NK-92 treated with Interleukin-12 subunit alpha and Interleukin-12 subunit beta, amount 100 ng/mL, for 24 hours (cell line): ENCODE results near the gene SPIRE2.

ENCODE experiments used
- DNase-seq: peaks from one replicate; lab custom pipeline; 2025; lab: John Stamatoyannopoulos, UW

Gene SPIRE2

DNA sequence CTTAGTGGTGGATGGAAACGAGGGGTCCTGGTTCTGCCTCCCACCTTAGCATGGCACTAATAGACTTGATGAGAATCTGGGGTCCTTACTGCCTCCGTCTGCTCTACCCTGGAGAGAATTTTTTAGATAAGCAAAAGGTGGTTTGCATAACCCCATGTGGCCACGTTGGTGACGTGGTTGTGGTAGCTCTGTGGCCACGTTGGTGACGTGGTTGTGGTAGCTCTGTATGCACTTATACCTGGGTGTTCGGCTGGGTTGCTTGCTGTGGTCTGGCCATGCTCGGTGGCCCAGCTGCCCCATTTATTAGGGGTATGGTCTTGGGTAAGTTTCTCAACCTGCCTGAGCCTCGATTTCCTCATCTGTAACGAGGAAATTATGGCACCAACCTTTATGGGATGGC, 13.0 kb downstream of the SPIRE2 start:
- peak; percentile 23 for DNase-seq

DNA sequence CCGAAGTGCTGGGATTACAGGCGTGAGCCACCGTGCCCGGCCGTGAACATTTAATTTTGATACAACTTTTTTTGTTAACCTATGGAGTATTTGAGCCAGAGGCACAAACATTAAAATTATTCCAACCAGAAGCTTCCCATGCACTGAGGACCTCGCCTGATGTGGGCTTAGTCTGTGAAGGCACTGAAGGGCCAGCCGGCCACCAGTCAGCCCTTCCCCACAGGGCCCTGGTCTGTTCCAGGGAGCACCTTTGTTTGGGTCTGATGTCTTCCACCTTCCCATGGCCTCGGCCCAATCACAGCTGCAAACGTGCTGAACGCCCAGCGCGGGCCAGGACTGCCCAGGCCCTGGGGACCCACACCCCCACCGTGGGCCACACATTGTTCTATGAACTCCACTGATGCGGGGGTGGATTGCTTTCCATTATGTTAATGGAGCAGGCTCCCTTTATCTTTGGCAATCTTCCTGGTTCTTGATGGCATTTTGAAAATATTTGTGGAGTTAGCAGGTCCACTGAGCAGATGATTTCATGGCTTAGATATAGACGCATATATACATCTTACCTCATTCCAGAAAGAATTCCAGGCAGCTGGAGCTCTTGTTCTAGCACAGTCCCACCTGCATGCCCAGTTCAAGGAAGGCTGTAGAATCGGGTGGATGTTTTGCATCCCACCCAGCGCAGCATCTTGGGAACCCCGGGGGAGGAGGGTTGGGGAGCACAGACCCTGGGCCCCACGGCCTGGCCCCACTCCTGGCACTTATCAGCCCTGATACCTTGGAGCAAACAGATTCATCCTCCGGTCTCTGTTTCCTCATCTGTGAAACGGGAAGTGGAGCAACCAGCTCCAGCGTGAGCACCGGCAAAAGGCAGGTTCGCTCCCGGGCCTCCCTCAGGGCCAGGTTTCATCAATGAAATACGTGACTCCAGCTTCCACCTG, 14.5 kb downstream of the SPIRE2 start:
- DNase-seq: no peak

DNA sequence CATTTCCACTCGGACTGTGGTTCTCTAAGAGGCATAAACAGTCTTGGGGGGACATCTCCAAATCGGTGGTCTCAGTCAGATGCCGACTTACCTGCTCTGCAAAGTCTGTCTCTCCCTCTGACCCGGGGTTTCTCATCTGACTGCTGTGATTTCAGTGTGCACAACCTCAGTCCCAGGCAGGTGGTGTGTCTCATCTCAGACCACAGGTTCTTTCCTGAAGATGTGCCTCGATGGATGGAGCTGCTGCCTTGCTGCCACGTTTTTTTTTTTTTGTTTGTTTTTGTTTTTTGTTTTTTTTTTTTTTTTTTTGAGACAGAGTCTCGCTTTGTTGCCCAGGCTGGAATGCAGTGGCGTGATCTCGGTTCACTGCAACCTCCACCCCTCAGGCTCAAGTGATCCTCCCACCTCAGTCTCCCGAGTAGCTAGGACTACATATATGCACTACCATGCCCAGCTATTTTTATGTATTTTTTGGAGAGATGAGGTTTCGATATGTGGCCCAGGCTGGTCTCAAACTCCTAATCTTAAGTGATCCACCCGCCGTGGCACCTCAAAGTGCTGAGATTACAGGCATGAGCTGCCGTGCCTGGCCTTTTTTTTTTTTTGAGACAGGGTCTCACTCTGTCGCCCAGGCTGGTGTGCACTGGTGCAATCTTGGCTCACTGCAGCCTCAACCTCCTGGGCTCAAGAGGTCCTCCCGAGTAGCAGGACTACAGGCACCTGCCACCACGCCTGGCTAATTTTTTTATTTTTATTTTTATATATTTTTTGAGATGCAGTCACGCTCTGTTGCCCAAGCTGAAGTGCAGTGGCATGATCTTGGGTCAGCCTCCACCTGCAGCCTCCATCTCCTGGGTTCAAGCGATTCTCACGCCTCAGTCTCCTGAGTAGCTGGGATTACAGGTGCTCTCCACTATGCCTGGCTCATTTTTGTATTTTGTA, 15.4 kb downstream of the SPIRE2 start:
- DNase-seq: no peak

DNA sequence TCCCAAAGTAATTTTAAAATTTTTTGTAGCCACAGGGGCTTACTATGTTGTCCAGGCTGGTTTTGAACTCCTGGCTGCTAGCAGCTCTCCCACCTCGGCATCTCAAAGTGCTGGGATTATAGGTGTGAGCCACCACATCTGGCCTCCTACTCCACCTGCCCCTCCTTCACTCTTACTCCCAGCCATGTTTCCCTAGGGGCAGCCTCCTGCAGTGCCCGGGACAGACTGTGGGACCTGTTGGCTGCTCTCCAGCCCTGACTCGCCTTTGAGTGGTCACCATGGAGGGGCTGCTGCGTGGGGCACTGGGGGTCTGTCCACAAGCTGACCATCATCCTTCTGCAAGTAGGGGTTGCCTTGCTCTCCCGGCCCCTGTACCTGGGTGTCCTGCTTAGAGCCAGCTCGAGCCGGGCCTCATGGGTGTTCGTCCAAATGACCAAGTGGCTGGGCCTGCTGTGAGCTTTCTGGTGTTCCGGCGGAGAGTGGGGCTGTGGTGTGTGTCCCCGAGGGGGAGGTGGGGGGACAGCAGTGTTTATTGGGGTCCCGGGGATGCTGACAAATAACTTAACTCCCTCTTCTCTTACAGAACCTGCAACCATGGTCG, 16.6 kb downstream of the SPIRE2 start:
- DNase-seq: no peak

DNA sequence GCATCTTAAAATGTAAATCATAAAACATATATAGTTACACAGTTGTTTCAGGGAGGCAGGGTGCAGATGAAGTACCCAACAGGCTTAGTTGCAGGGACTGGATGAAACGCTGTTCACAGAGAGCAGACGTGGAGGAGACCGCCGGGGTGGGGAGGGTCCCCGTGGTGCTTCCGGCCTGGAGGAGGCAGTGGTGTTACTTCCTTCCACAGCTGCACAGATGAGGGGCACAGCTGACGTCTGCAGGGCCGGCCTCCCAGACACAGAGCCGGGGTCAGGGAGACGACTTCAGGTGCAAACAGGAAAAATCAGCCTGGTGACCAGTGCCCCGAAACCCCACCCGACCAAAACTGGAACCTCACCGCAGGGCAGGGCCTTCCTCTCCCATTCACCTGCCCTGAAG, 17.1 kb downstream of the SPIRE2 start:
- no peak for DNase-seq

DNA sequence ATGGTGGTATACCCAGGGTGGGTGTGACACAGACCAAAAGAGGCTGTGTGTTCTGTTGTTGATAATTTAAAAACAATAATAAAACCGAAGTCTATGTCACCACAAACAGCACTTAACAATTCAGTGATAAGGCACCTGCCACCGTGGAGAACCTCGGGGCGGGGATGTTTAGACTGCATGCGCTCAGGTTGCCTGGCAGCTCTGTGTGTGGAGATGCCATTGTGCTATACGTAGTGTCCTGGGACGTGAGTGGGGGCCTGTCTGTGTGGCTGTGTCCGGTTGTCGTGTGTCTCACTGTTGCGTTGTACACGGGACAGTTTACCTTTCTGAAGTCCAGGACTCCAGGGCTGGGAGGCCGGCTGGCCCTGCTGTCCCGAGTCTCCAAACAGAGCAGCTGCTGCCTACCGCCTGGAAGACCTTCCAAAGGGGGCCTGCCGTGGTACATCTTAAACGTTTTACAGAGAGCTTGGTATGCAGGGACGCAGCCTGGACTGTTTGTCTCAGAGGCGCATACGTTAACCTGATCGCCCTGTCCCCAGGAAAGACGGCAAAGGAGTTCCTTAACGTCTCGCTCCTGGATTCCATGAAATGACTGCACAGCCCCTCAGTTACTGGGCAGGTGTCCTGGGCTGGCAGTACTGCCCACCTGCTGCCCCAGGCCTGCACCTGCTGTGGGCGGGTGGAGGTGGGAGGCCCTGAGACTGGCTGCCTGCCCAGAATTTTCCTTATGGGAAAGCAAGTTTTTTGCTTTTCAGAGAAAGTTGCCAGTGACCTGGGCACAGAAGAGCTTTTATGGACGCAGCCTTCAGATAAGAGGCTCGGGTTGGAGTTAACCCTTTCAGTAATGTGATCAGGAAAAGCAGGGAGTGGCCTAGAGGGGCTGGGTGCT, 19.0 kb downstream of the SPIRE2 start:
- DNase-seq: no peak

DNA sequence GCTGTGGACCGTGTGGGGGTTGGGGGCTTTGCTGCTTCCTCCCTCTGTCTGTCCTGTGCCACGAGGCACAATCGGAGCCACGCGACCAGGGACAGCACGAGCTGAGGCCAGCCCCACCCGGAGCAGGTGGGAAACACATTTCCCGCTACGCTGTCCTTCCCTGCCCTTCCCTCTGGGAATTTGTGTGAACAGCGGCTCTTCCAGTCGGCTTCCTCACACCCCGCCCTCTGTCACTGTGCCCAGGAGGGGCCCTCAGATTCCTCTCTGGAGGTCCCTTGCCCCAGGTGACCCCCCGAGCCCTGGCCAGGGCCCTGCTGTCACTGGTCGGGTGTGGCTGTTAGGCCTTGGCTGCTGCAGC, 19.6 kb downstream of the SPIRE2 start:
- DNase-seq: no peak

DNA sequence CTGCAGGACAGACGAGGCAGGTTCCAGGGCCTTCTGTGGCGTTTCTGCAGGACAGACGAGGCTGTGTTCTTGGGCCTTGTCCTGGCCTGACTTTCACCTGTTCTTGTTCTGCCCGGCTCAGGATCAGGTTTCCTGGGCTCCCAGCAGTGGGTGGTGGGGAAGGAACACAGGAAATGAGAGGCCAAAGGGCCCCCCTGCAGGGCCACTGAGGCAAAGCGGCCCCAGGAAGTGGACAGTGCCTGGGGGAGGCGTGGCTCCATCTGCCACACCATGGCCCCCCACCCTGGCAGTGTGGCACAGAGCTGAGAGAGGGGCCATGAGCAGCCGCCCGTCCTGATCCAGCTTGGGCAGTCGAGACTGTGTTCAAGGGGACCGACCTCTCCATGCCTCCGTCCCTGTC, 20.7 kb downstream of the SPIRE2 start:
- no peak for DNase-seq

DNA sequence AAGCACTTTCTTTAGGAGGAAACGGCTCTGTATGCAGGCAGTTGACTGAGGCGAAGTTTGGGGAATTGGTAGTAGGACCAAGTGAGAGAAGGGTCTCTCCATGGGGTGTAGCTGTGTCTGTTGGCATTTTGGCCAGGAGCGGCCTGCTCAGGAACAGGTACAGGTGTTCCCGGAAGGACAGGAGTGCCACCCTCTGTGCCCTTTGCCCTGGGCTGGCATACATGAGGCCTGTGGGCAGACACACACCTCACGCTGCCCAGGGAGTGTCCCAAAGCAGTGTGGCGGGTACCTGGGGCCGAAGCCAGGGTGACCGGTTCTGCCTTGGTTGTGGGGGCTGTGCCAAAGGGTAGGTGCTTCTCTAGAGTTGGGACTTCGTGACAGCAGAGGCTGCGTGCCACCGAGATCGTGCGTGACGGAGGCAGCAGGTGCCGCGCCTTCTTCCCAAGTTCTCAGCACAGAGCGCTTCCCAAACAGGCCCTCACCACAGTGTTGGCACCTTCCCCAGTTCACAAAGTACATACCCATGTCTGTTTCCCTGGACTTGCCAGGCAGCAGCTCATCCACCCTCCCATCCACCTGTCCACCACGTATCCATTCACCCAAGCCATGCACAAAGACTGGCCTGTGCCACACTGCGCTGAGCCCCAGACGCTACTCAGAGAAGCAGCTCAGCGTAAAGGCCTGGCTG, 25.2 kb downstream of the SPIRE2 start:
- DNase-seq: no peak

DNA sequence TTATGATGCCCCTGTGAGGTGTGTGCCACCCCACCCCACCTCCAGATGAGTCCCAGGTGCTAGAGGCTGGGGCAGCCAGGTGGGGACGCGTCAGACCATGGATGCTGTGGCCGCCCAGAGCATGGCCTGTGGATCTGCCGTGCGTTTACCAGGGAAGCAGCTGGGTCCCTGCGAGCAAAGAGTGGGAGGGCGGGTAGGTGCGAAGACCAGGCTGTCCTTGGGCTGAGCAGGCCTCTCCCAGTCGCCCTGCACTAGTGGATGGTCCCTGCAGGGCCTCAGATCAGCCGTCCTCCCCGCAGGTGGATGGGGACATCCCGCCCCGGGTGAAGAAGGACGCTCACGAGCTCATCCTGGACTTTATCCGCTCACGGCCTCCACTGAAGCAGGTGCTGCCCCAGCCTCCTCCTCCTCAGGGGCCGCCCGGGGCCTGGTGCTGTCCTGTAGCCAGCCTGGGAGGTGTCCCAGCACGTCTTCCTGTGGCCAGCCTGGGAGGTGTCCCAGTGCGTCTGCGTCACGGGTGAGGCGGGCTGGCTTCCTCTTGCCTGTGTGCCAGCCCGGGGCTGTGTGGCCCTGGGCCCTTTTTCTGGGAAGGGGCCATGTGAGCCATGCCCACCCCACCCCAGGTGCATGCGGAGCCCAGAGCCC, 27.1 kb downstream of the SPIRE2 start:
- DNase-seq: no peak

DNA sequence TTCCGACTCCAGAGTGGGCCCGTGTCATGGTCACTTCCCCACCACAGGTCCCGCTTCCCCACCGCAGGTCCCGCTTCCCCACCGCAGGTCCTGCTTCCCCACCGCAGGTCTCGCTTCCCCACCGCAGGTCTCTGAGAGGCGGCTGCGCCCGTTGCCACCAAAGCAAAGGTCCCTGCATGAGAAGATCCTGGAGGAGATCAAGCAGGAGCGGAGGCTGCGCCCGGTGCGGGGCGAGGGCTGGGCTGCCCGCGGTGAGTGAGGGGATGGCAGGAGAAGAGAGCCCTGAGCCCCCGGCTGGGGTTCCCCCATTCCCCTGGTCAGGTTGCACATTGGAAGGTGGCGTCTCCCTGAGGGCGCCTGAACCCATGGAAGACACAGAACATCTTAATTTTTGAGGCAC, 27.7 kb downstream of the SPIRE2 start:
- no peak for DNase-seq

DNA sequence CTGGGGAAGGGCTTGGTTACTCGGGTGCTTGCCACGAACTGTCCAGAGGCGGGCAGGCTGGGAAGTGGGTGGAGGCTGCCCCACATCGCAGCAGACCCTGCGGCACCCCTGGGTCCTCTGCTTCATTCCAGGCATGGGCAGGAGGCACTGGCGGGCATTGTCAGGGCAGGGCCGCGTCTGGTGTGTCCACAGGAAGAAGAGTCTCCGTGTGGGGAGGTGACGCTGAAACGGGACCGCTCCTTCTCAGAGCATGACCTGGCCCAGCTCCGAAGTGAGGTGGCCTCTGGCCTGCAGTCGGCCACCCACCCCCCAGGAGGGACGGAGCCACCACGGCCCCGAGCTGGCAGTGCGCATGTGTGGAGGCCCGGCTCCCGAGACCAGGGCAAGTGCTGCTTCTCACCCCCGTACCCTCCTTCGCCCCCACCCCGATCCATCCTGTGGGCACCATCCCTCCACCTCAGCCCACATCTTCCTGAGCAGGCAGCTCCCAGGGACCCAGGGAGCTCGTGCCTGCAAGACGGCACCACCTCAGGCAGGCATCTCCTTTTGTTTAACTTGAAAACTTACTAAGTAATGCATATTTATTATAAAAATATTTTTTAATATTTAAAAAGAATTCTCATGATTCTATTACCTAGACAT, 30.8 kb downstream of the SPIRE2 start:
- no peak for DNase-seq

DNA sequence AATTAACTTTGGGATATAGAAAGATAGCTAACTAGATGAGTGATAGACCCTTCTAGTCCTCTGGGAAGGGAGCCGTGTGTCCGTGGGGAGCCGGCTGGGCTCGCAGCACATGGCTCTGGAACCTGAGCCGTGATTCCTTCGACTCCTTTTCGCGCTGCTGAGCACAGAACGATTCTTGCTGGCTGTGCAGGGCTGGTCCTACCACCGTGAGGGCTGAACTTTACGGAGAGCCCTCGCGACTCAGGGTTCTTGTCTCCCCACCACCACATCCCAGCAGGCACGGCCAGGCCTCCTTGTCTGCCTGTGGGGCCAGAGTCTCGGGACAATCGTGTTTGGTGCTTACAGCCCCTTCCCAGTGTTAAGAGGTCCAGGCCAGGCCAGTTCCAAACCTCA, 31.3 kb downstream of the SPIRE2 start:
- no peak for DNase-seq

DNA sequence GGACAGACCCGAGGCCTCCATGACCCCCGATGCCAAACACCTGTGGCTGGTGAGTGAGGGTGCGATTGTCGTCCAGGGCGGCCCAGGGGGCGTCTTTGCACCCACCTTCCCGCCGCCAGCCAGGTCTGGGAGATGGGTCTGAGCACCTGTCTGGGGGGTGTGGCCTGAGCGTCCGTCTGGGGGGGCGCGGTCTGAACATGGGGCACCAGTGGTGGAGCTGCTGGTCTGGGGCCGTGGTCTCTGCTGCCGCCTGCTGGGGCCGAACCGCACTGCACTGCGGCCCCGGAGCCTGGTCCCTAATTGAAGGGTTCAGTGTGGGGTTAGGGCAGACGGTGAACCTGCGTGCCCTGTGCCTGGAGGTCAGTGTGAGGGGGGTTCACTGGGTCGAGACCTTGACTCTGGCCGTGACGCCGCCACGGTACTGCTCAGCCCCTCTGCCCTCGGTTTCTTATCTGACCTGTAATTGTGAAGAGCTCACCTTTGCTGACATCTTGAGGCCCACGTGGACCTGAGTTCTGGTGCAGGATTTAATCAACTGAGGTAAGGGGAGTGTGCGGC, 32.6 kb downstream of the SPIRE2 start:
- DNase-seq: peak; percentile 40

DNA sequence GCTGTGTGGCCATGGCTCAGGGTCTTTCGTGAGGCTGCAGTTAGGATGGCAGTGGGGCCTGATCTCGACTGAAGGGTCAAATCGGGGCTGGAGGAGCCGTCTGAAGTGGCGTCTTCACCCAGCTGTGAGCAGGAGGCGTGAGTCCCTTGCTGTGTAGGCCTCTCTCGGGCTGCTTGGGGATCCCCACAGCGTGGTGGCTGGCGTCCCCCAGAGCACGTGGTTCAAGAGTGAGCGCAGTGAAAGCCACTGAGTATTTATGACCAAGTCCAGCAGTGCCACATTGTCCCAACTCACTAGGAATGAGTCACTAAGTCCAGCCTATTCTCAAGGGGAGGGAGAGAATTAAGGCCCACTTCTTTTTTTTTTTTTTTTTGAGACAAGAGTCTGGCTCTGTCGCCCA, 33.4 kb downstream of the SPIRE2 start:
- no peak for DNase-seq

DNA sequence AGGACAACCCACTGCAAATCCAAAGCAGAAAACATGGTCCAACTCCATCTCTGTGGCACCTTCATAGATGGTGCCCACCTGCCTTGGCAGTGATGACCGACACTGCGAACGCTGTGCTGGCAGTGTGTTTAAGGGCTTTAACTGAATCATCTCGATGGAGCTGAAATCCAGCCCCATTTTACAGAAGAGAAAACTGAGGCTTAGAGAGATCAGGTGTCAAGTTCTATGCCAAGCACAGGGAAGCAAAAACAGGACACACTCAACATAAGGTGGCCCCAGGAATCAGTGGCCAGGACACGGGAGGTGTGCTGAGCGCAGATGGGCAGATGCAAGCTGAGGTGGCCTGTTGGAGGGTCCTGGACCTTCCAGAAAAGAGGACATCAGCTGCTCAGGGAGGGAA, 34.5 kb downstream of the SPIRE2 start:
- DNase-seq: no peak

DNA sequence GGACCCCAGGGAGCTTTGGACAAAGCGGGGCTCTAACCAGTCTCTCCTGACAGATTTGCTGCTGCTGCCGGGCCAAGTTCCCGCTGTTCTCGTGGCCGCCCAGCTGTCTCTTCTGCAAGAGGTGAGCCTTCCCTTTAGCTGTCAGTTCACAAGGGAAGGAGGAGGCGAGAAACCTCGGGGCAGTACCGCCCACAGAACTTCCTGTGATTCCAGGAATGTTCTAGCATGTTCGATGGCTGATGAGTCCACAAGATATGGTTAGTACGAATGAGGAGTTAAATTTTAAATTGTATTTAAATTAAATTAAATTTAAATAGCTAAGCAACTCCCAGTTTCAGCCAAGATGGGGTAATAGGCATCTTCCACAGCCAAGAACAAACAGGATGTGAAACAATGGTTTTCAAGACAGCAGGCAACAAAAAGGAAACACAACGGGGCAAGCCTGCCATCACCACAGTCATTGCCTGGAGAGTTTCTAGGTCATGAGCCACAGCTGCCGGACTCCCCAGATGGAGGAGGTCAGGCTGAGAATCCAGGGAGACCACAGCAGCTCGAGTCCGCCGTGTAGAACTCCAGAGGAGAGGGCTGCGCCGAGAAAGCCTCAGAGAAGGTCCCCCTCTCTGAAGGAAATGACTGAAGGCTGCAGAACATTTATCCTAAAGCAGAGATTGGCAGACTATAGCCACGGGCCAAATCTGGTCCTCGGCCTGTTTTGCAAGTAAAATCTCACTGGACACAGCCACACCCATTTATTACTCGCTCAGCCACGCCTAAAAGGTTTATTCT, 35.7 kb downstream of the SPIRE2 start:
- peak; percentile 13 for DNase-seq

DNA sequence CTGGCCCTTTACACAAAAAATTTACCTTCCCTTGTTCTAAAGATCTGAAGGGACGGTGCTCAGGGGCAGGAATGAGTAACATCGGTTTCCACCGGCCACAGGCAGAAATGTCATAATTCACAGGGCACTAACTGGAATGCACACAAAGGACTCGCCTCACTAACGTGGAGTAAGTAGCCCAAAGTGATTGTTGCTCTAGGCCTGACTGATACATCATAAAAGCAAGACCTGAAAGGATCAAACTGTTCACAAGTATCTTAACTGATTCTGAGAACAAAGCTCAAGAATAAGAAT, 36.2 kb downstream of the SPIRE2 start:
- no peak for DNase-seq

DNA sequence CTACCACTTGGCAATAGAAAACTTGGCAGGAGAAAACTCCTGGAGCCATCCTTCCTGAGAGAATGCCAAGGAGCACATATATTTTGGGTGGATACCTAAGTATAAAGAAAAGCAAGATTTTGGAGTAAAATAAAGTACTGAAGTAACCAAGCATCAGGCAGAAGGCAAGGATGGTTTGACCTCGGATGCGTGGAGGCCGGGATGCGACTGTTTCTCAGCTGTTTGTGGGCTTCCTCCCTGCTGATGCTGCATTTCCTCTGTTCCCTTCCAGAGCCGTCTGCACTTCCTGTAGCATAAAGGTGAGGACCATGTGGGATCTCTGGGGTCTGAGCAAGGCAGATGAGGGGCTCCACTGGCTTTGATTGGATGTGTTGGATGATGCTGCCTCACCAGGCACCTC, 39.6 kb downstream of the SPIRE2 start:
- no peak for DNase-seq
